OCI-LY3 (cell line): ENCODE data around the gene MED12L.

ENCODE experiments used
- H2AFZ ChIP-seq: fragments of 200-600, 300-600 bp; shearing (Covaris generic); 2 replicates; pipeline ENCODE4 v1.6.0; 2014; ENCODE audit warnings: antibody characterized with exemption, low read depth, low read length
- H3K27ac ChIP-seq: fragments of 200-600, 300-600 bp; sonication (generic); 2 replicates; pipeline ENCODE4 v1.5.1; 2014; ENCODE audit warnings: mild to moderate bottlenecking, low read length, moderate library complexity, mixed read lengths
- H3K27me3 ChIP-seq: fragments of 200-600, 300-600 bp; sonication (generic); 2 replicates; pipeline ENCODE4 v1.6.1; 2014; ENCODE audit warnings: low read depth, low read length, mixed read lengths
- H3K36me3 ChIP-seq: fragments of 200-600, 300-600 bp; sonication (generic); replicated peaks from 2 replicates; pipeline ENCODE3; 2014; ENCODE audit warnings: low read depth, low read length, mixed read lengths
- H3K4me1 ChIP-seq: fragments of 300-600, 200-600 bp; sonication (generic); 2 replicates; pipeline ENCODE4 v1.6.1; 2014; ENCODE audit warnings: low read length, mixed read lengths
- H3K4me2 ChIP-seq: fragments of 200-600, 300-600 bp; sonication (generic); 2 replicates; pipeline ENCODE4 v1.6.1; 2014; ENCODE audit warnings: low read length, mixed read lengths
- H3K4me3 ChIP-seq: fragments of 300-600, 200-600 bp; sonication (generic); 2 replicates; pipeline ENCODE4 v1.5.1; 2014; ENCODE audit warnings: antibody characterized with exemption, mild to moderate bottlenecking, low read length, moderate library complexity
- H3K79me2 ChIP-seq: fragments of 300-600, 200-600 bp; shearing (Covaris generic); 2 replicates; pipeline ENCODE4 v1.6.1; 2014; ENCODE audit warnings: mild to moderate bottlenecking, low read length, mixed read lengths
- H3K9ac ChIP-seq: fragments of 300-600, 200-600 bp; shearing (Covaris generic); 2 replicates; pipeline ENCODE4 v1.6.0; 2014; ENCODE audit warnings: mild to moderate bottlenecking, low read length, moderate library complexity
- H3K9me3 ChIP-seq: fragments of 200-600, 300-600 bp; shearing (Covaris generic); 2 replicates; pipeline ENCODE4 v1.6.1; 2014; ENCODE audit warnings: low read length, mixed read lengths; ENCODE audit not compliant: insufficient read depth
- H4K20me1 ChIP-seq: fragments of 200-600, 300-600 bp; sonication (generic); 2 replicates; pipeline ENCODE4 v1.6.1; 2016; ENCODE audit warnings: low read length, mixed read lengths; ENCODE audit not compliant: insufficient read depth
- EZH2phosphoT487 ChIP-seq: fragments of 200-600 bp; shearing (Covaris generic); IDR thresholded peaks from 2 replicates; pipeline ENCODE4 v1.6.1; 2018; ENCODE audit warnings: antibody characterized with exemption, mixed run types, low read depth
- TF ChIP-seq, protein P1 (sequence below): fragments of 200-600, 300-600 bp; sonication (generic); IDR thresholded peaks from 2 replicates; pipeline ENCODE4 v1.5.1; 2014; ENCODE audit warnings: antibody characterized with exemption, low read length, low read depth

The MED12L gene, protein sequence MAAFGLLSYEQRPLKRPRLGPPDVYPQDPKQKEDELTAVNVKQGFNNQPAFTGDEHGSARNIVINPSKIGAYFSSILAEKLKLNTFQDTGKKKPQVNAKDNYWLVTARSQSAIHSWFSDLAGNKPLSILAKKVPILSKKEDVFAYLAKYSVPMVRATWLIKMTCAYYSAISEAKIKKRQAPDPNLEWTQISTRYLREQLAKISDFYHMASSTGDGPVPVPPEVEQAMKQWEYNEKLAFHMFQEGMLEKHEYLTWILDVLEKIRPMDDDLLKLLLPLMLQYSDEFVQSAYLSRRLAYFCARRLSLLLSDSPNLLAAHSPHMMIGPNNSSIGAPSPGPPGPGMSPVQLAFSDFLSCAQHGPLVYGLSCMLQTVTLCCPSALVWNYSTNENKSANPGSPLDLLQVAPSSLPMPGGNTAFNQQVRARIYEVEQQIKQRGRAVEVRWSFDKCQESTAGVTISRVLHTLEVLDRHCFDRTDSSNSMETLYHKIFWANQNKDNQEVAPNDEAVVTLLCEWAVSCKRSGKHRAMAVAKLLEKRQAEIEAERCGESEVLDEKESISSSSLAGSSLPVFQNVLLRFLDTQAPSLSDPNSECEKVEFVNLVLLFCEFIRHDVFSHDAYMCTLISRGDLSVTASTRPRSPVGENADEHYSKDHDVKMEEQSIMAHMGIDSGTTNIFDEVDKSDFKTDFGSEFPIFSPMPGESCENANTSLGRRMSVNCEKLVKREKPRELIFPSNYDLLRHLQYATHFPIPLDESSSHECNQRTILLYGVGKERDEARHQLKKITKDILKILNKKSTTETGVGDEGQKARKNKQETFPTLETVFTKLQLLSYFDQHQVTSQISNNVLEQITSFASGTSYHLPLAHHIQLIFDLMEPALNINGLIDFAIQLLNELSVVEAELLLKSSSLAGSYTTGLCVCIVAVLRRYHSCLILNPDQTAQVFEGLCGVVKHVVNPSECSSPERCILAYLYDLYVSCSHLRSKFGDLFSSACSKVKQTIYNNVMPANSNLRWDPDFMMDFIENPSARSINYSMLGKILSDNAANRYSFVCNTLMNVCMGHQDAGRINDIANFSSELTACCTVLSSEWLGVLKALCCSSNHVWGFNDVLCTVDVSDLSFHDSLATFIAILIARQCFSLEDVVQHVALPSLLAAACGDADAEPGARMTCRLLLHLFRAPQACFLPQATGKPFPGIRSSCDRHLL (N-terminal part only)

DNA sequence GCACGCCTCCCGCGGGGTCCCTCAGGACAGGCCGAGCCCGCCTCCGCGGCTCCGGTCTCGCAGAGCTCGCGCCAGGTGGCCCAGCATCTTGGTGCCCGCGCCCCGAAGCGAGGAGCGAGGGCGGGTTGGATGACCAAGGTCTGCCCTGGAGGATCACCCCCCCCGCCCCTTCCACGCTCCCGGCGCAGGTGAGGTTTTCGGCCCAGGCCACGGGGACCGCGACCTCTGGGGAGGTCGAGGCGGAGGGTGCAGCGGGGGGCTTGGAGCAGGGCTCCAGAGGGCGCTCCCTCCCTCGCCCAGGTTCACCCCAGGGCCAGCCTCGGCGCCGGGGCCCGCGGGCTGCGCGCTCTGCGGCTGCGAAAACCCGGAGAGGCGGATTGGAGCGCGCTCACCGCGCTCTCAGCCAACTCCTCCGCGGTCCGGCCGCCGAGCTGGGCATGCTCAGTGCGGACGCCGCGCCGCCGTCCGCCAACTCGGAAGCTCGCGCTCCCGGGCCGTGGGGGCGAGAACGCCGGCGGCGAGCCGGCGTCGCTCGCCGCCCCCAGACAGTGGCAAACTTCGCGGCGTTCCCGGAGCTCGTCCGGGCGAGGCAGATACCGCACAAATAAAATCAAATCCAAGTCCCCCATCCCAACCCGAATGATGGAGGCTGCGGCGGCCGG lies at the start of gene MED12L:
Gene MED12L, plus strand, starts transcription at position 438 of the 662 bp plus-strand sequence. CDS start 1,263 bp downstream, outside the sequence.
- no peaks in the 10 kb centered on the region for H3K36me3 ChIP-seq
- TF ChIP-seq EZH2phosphoT487: no peak
- TF ChIP-seq, protein P1, sequence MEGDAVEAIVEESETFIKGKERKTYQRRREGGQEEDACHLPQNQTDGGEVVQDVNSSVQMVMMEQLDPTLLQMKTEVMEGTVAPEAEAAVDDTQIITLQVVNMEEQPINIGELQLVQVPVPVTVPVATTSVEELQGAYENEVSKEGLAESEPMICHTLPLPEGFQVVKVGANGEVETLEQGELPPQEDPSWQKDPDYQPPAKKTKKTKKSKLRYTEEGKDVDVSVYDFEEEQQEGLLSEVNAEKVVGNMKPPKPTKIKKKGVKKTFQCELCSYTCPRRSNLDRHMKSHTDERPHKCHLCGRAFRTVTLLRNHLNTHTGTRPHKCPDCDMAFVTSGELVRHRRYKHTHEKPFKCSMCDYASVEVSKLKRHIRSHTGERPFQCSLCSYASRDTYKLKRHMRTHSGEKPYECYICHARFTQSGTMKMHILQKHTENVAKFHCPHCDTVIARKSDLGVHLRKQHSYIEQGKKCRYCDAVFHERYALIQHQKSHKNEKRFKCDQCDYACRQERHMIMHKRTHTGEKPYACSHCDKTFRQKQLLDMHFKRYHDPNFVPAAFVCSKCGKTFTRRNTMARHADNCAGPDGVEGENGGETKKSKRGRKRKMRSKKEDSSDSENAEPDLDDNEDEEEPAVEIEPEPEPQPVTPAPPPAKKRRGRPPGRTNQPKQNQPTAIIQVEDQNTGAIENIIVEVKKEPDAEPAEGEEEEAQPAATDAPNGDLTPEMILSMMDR: peak; percentile 52
- H3K9me3 ChIP-seq: no peaks in the 10 kb centered on the region
- peaks cover 12% of the 10 kb centered on the region for H3K4me1 ChIP-seq
- no peak within 1 kb of the TSS for H3K27ac ChIP-seq
- peaks cover 38% of the 10 kb centered on the region for H3K27me3 ChIP-seq
- H3K4me2 ChIP-seq: peak within 1 kb of the TSS; percentile 68
- H3K4me3 ChIP-seq: peak within 1 kb of the TSS; percentile 94
- no peaks in the 10 kb centered on the region for H4K20me1 ChIP-seq
- peak within 1 kb of the TSS; percentile 90 for H2AFZ ChIP-seq
- no peaks in the 10 kb centered on the region for H3K79me2 ChIP-seq
- H3K9ac ChIP-seq: peak within 1 kb of the TSS; percentile 65

DNA sequence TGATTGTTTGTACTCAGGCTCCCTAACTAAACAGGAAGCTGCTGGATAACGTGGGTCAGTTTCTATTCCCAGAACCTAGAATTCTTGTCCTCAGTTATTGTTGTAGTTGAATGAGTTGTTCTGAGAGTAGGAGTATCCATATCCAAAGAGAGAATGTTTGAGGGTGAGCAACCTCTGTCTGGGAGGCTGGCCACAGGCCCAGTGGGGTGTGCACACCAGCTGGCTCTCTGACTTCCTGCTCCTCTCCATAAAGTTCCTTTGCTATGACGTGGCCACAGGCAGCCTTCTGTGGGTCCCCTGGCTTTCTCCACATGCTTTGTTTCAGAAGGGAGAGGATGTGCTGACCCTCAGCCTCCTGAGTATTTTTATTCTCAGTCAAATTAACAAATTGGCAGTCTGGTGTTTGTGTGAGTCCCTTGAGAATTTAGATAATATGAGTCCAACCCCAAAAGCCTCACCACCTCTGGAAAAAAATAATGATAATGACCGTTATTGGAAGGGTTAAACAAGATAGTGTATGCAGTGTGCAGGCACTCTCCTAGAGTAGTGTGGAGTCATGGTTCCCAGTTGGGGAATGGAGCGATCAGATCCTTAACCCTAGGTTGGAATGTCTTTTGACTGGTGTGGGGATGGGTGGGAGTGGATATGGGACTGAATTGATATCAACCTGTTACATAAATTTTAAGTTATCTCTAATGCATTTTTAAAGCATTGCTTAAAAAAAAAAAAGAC lies 47.6 kb upstream of the MED12L start:
- Histone ChIP-seq H3K4me1 (peaks cover 8% of the 10 kb centered on the region), H4K20me1 (no peaks in the 10 kb centered on the region), H3K27me3 (no peaks in the 10 kb centered on the region), H3K27ac (no peak overlapping the region), H2AFZ (no peak overlapping the region), H3K9ac (no peak overlapping the region), H3K79me2 (no peaks in the 10 kb centered on the region), H3K4me3 (no peak overlapping the region), H3K4me2 (no peak overlapping the region), H3K36me3 (no peaks in the 10 kb centered on the region), H3K9me3 (no peaks in the 10 kb centered on the region)
- TF ChIP-seq, protein P1: no peak
- no peak for TF ChIP-seq EZH2phosphoT487

DNA sequence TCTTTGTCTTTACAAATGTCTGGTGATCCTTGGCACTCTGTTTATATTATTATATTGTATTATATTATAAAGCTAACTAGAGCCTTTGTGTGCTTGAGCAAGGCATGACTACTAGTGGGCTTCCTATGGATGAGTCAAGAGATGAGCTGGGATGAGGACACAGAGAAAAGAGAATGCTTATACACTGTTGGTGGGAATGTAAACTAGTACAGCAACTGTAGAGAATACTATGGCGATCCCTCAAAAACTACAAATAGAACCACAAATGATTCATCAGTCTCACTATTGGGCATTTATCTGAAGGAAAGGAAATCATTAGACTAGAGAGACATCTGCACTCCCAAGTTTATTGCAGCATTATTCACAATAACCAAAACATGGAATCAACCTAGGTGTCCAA lies 40.8 kb upstream of the MED12L start:
- H3K9ac ChIP-seq: no peak overlapping the region
- H3K9me3 ChIP-seq: no peaks in the 10 kb centered on the region
- H3K4me3 ChIP-seq: no peak overlapping the region
- no peaks in the 10 kb centered on the region for H4K20me1 ChIP-seq
- no peaks in the 10 kb centered on the region for H3K79me2 ChIP-seq
- no peak overlapping the region for H2AFZ ChIP-seq
- H3K4me1 ChIP-seq: peaks cover 7% of the 10 kb centered on the region
- no peak overlapping the region for H3K4me2 ChIP-seq
- H3K27me3 ChIP-seq: no peaks in the 10 kb centered on the region
- TF ChIP-seq, protein P1: no peak
- no peak for TF ChIP-seq EZH2phosphoT487
- H3K36me3 ChIP-seq: no peaks in the 10 kb centered on the region
- no peak overlapping the region for H3K27ac ChIP-seq
